Adrenal gland (tissue), 5 donors: ENCODE results near the gene DNAL1.
"Not testable (repeated sequence)": the region's sequence is repeated elsewhere in the genome, so short reads cannot be mapped to it uniquely, and the experiment has no call there.

Experiments used
- POLR2A ChIP-seq, 2 donors: fragments of 450-650 bp; IDR thresholded peaks; one replicate each; pipeline ENCODE4 v1.6.1; 2017; ENCODE audit warnings: antibody characterized with exemption in 2 of 2, mild to moderate bottlenecking in 2 of 2, moderate library complexity in 1 of 2
- TF ChIP-seq, protein P1 (sequence below), 6 experiments: fragments of 450-650 bp in 4 of 6; fragments of 200-600 bp in 2 of 6; sonication (generic) in 1 of 6; IDR thresholded peaks; 1 replicate in 5 of 6; 2 replicates in 1 of 6; pipeline versions ENCODE4 v1.5.1 to v1.8.0; 2016 to 2021; ENCODE audit warnings: antibody characterized with exemption in 6 of 6, mild to moderate bottlenecking in 2 of 6, moderate library complexity in 1 of 6
- donor health status: DM: no; HTN: no; CAD: no.

DNA sequence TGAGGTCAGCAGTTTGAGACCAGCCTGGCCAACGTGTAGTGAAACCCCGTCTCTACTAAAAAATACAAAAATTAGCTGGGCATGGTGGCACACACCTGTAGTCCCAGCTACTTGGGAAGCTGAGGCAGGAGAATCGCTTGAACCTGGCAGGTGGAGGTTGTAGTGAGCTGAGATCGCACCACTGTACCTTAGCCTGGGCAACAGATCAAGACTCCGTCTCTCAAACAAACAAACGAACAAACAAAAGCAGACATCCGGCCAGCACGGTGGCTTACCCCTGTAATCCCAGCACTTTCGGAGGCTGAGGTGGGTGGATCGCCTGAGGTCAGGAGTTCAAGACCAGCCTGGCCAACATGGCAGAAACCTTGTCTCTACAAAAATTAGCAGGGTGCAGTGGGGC lies 8.4 kb upstream of the DNAL1 start:
- TF ChIP-seq, protein P1, sequence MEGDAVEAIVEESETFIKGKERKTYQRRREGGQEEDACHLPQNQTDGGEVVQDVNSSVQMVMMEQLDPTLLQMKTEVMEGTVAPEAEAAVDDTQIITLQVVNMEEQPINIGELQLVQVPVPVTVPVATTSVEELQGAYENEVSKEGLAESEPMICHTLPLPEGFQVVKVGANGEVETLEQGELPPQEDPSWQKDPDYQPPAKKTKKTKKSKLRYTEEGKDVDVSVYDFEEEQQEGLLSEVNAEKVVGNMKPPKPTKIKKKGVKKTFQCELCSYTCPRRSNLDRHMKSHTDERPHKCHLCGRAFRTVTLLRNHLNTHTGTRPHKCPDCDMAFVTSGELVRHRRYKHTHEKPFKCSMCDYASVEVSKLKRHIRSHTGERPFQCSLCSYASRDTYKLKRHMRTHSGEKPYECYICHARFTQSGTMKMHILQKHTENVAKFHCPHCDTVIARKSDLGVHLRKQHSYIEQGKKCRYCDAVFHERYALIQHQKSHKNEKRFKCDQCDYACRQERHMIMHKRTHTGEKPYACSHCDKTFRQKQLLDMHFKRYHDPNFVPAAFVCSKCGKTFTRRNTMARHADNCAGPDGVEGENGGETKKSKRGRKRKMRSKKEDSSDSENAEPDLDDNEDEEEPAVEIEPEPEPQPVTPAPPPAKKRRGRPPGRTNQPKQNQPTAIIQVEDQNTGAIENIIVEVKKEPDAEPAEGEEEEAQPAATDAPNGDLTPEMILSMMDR (IDR thresholded peaks at IDR 0.05): not testable (repeated sequence)
- TF ChIP-seq POLR2A (IDR thresholded peaks at IDR 0.05): not testable (repeated sequence)
